Gastrocnemius medialis (tissue), 4 donors: ENCODE measurements around the gene PATJ. TPM values are rescaled to one million over a fixed set of nuclear protein-coding genes. Genes with fewer than 3 reads are reported as not detected.
"Not testable (repeated sequence)": the region's sequence is repeated elsewhere in the genome, so short reads cannot be mapped to it uniquely, and the experiment has no call there.

Source experiments
- ATAC-seq, 2 donors: fragments of 150-250 bp; one replicate each; pipeline ENCODE4 v1.9.1; 2016
- DNase-seq, 2 donors: peaks; one replicate each; pipeline ENCODE4 v3.0.0-alpha.2; 2019
- H3K27ac ChIP-seq, 4 donors: fragments of 200-600 bp; sonication (generic); 1 replicate in 1 of 4; 2 replicates in 3 of 4; pipeline ENCODE4 v1.5.1; 2016 to 2018; ENCODE audit warnings: mild to moderate bottlenecking in 2 of 4, moderate library complexity in 1 of 4
- H3K27me3 ChIP-seq, 3 donors: fragments of 200-600 bp; sonication (generic) in 2 of 3; 1 replicate in 1 of 3; 2 replicates in 2 of 3; pipeline versions ENCODE4 v1.5.1 to v1.6.0; 2016 to 2019; ENCODE audit warnings: mild to moderate bottlenecking in 1 of 3, moderate library complexity in 1 of 3
- H3K36me3 ChIP-seq, 2 donors: fragments of 200-600 bp; sonication (generic) in 1 of 2; one replicate each; pipeline ENCODE4 v1.5.1; 2017 to 2018
- H3K4me1 ChIP-seq, 2 donors: fragments of 200-600 bp; sonication (generic) in 1 of 2; one replicate each; pipeline ENCODE4 v1.5.1; 2016 to 2017; ENCODE audit warnings: mild to moderate bottlenecking in 2 of 2
- H3K4me3 ChIP-seq, 4 donors: fragments of 200-600 bp; sonication (generic) in 3 of 4; 1 replicate in 1 of 4; 2 replicates in 3 of 4; pipeline ENCODE4 v1.5.1; 2016 to 2019; ENCODE audit warnings: mild to moderate bottlenecking in 2 of 4
- H3K9me3 ChIP-seq, 3 donors: fragments of 200-600 bp; sonication (generic) in 2 of 3; 1 replicate in 1 of 3; 2 replicates in 2 of 3; pipeline ENCODE4 v1.5.1; 2016 to 2019
- POLR2A ChIP-seq, 2 donors: fragments of 450-650 bp; IDR thresholded peaks; one replicate each; pipeline ENCODE4 v1.6.1; 2017; ENCODE audit warnings: antibody characterized with exemption in 2 of 2, mild to moderate bottlenecking in 2 of 2, moderate library complexity in 2 of 2
- in situ Hi-C, 4 donors: fragments of 200-750 bp; cut with MboI; loops; one replicate each; pipeline versions ENCODE4 v1.15.0 to v1.8.0; 2017; ENCODE audit warnings: low sequenced_read_pairs in 4 of 4
- intact Hi-C: fragments of 100-400 bp; cut with DNase I; formaldehyde crosslinking; loops from one replicate; pipeline ENCODE4 v1.15.1; 2023; ENCODE audit warnings: low total_unique reads
- total RNA-seq, 4 donors: library from RNA; depleted of rRNA; stranded (reverse); fragments of >200 nt; gene quantifications; one replicate each; pipeline versions ENCODE4 v1.1.0 to v1.2.3, GENCODE V29; 2016
- TF ChIP-seq, protein P1 (sequence below), 5 experiments: fragments of 450-650 bp in 3 of 5; fragments of 200-600 bp in 2 of 5; sonication (generic) in 2 of 5; IDR thresholded peaks in 4 of 5; conservative IDR thresholded peaks in 1 of 5; 1 replicate in 4 of 5; 2 replicates in 1 of 5; pipeline ENCODE4 v1.5.1; 2016 to 2019; ENCODE audit warnings: antibody characterized with exemption in 5 of 5, mild to moderate bottlenecking in 3 of 5, moderate library complexity in 3 of 5

Gene PATJ
- total RNA-seq, 4 donors from 2014 or later = 19.3 to 44.8 (median 26.0) TPM

DNA sequence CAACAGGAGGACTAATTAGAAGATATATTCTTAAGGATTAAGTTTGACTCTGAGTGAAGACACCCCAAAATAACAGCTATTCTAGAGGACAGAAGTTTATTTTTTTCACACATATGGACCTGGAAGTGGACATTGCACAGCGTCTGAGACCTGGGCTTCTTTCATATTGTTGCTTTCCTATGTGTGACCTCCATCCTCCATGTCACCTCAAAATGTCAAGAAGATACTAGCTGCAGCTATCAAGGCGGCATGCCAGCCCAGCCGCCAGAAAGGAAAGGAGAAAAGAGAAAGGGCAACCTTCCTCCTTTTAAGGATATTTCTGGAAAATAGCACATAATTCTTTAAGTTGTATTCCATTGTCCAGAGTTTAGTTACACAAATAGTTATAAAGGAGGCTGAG, 220.4 kb downstream of the PATJ start:
- no peak for ATAC-seq
- no peaks in the 10 kb centered on the region for H3K9me3 ChIP-seq
- no peaks in the 10 kb centered on the region for H3K27me3 ChIP-seq
- TF ChIP-seq, protein P1, sequence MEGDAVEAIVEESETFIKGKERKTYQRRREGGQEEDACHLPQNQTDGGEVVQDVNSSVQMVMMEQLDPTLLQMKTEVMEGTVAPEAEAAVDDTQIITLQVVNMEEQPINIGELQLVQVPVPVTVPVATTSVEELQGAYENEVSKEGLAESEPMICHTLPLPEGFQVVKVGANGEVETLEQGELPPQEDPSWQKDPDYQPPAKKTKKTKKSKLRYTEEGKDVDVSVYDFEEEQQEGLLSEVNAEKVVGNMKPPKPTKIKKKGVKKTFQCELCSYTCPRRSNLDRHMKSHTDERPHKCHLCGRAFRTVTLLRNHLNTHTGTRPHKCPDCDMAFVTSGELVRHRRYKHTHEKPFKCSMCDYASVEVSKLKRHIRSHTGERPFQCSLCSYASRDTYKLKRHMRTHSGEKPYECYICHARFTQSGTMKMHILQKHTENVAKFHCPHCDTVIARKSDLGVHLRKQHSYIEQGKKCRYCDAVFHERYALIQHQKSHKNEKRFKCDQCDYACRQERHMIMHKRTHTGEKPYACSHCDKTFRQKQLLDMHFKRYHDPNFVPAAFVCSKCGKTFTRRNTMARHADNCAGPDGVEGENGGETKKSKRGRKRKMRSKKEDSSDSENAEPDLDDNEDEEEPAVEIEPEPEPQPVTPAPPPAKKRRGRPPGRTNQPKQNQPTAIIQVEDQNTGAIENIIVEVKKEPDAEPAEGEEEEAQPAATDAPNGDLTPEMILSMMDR (IDR thresholded peaks at IDR 0.05 in 4 of 5, conservative IDR thresholded peaks at IDR 0.05 in 1 of 5) = no peak
- TF ChIP-seq POLR2A (IDR thresholded peaks at IDR 0.05) = no peak
- H3K27ac ChIP-seq = no peak overlapping the region
- no peak for DNase-seq
- in situ Hi-C loops = no loop called here
- H3K36me3 ChIP-seq = no peaks in the 10 kb centered on the region
- no peak overlapping the region for H3K4me3 ChIP-seq
- intact Hi-C loops = no loop called here
- peaks cover 0 to 2% of the 10 kb centered on the region in 2 donors for H3K4me1 ChIP-seq

- DNase-seq, H3K9me3 ChIP-seq, intact Hi-C loops, H3K27ac ChIP-seq, H3K4me3 ChIP-seq, H3K36me3 ChIP-seq, in situ Hi-C loops, H3K27me3 ChIP-seq, H3K4me1 ChIP-seq, ATAC-seq: not testable (repeated sequence)
Measured at GRCh38 chr1:61966450-61967225, 224.4 kb downstream of the PATJ start.

- H3K4me3 ChIP-seq = no peak overlapping the region
- no peaks in the 10 kb centered on the region for H3K36me3 ChIP-seq
- peaks cover 0 to 3% (median 0%) of the 10 kb centered on the region in 3 donors for H3K9me3 ChIP-seq
- no peaks in the 10 kb centered on the region for H3K27me3 ChIP-seq
- peak overlapping the region in 1 of 4 donors; percentile 4 for H3K27ac ChIP-seq
- intact Hi-C loops = no loop called here
- H3K4me1 ChIP-seq = peaks cover 7 to 10% of the 10 kb centered on the region in 2 donors
- DNase-seq (no peak), ATAC-seq (no peak)
- in situ Hi-C loops = no loop called here
- TF ChIP-seq POLR2A (IDR thresholded peaks at IDR 0.05) = no peak
- TF ChIP-seq, protein P1 (IDR thresholded peaks at IDR 0.05 in 4 of 5, conservative IDR thresholded peaks at IDR 0.05 in 1 of 5) = no peak
Measured at GRCh38 chr1:61967750-61968149, 225.5 kb downstream of the PATJ start.

DNA sequence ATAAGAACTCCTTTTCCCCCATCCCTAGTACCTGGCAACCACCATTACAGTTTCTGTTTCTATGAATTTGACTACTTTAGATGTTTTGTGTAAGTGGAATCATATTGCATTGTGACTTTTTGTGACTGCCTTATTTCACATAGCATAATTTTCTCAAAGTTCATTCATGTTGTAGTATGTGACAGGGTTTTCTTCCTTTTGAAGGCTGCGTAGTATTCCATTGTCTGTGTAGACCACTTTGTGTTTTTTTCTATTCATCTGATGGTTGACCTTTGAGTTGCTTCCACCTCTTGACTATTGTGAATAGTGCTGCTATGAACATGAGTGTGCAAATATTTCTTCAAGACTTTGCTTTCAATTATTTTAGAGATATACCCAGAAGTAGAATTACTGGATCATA, 226.6 kb downstream of the PATJ start:
- H3K27ac ChIP-seq = no peak overlapping the region
- H3K36me3 ChIP-seq = no peaks in the 10 kb centered on the region
- TF ChIP-seq POLR2A (IDR thresholded peaks at IDR 0.05) = no peak
- TF ChIP-seq, protein P1 (IDR thresholded peaks at IDR 0.05 in 4 of 5, conservative IDR thresholded peaks at IDR 0.05 in 1 of 5) = no peak
- ATAC-seq (no peak), DNase-seq (no peak)
- in situ Hi-C loops (no loop called here), intact Hi-C loops (no loop called here)
- no peak overlapping the region for H3K4me3 ChIP-seq
- peaks cover 13 to 21% of the 10 kb centered on the region in 2 donors for H3K4me1 ChIP-seq
- peaks cover 0 to 3% (median 0%) of the 10 kb centered on the region in 3 donors for H3K9me3 ChIP-seq
- no peaks in the 10 kb centered on the region for H3K27me3 ChIP-seq

- Histone ChIP-seq H3K27ac (peak overlapping the region; percentile 6 to 83 (median 61)), H3K4me1 (peaks cover 31 to 35% of the 10 kb centered on the region in 2 donors), H3K4me3 (peak overlapping the region in 1 of 4 donors; percentile 28), H3K9me3 (peaks cover 0 to 3% (median 0%) of the 10 kb centered on the region in 3 donors), H3K36me3 (no peaks in the 10 kb centered on the region), H3K27me3 (no peaks in the 10 kb centered on the region)
- intact Hi-C loops (loop anchor here (5.0 kb wide), 1 partner anchor 94 kb away; no protein-coding TSS in a partner anchor), in situ Hi-C loops (no loop called here)
- no peak for TF ChIP-seq POLR2A (IDR thresholded peaks at IDR 0.05)
- TF ChIP-seq, protein P1 (IDR thresholded peaks at IDR 0.05 in 4 of 5, conservative IDR thresholded peaks at IDR 0.05 in 1 of 5) = no peak
- peak; percentile 74 to 83 for ATAC-seq
- DNase-seq = peak in 1 of 2 donors; percentile 27
Measured at GRCh38 chr1:61973100-61973837, 231.0 kb downstream of the PATJ start.
